Liver (tissue), 9 donors: ENCODE data around the gene SHMT2. TPM values are rescaled to one million over a fixed set of nuclear protein-coding genes. Genes with fewer than 3 reads are reported as not detected.
A peak's percentile ranks its signal among the peaks of the same experiment; 100 is the strongest.

Experiments used
- DNase-seq: peaks from one replicate; pipeline ENCODE4 v3.0.0-alpha.2; 2017; ENCODE audit warnings: low spot score
- H3K27ac ChIP-seq, 2 donors: one replicate each; pipeline ENCODE4 v1.7.0; 2013; ENCODE audit warnings: inconsistent platforms in 2 of 2, low read length in 2 of 2, control low read depth in 1 of 2, low read depth in 1 of 2, mild to moderate bottlenecking in 1 of 2
- H3K27me3 ChIP-seq, 4 donors: one replicate each; pipeline versions ENCODE4 v1.6.1 to v1.7.0; 2013; ENCODE audit warnings: low read length in 3 of 4, inconsistent platforms in 1 of 4, mild to moderate bottlenecking in 1 of 4, moderate library complexity in 1 of 4; ENCODE audit not compliant: control insufficient read depth in 4 of 4, insufficient read depth in 4 of 4
- H3K36me3 ChIP-seq, 4 donors: one replicate each; pipeline versions ENCODE4 v1.6.1 to v1.7.0; 2013; ENCODE audit warnings: low read length in 3 of 4, mild to moderate bottlenecking in 3 of 4, low read depth in 1 of 4, moderate library complexity in 1 of 4; ENCODE audit not compliant: control insufficient read depth in 4 of 4, insufficient read depth in 3 of 4
- H3K4me1 ChIP-seq, 4 donors: one replicate each; pipeline versions ENCODE4 v1.6.1 to v1.7.0; 2013; ENCODE audit warnings: low read length in 3 of 4, mild to moderate bottlenecking in 3 of 4, moderate library complexity in 1 of 4; ENCODE audit not compliant: control insufficient read depth in 4 of 4, insufficient read depth in 4 of 4
- H3K4me3 ChIP-seq, 3 donors: one replicate each; pipeline versions ENCODE4 v1.6.1 to v1.7.0; 2013; ENCODE audit warnings: low read length in 3 of 3, control low read depth in 1 of 3, low read depth in 1 of 3, mild to moderate bottlenecking in 1 of 3
- H3K9ac ChIP-seq, 2 donors: one replicate each; pipeline ENCODE4 v1.7.0; 2013; ENCODE audit warnings: low read length in 2 of 2, mild to moderate bottlenecking in 2 of 2, moderate library complexity in 2 of 2, control low read depth in 1 of 2, low read depth in 1 of 2
- H3K9me3 ChIP-seq, 4 donors: one replicate each; pipeline versions ENCODE4 v1.6.1 to v1.7.0; 2013; ENCODE audit warnings: low read length in 3 of 4; ENCODE audit not compliant: control insufficient read depth in 4 of 4
- CTCF ChIP-seq: fragments of 150-350 bp; IDR thresholded peaks from 2 replicates; pipeline ENCODE4 v1.5.1; 2017; ENCODE audit warnings: improper control_type of control experiment, low read depth, low read length; ENCODE audit not compliant: missing input control
- EGR1 ChIP-seq, 2 donors: IDR thresholded peaks; 2 replicates each; pipeline ENCODE4 v1.6.1; 2016 to 2018; ENCODE audit warnings: antibody characterized with exemption in 2 of 2, low read depth in 2 of 2
- FOXA1 ChIP-seq: IDR thresholded peaks from 2 replicates; pipeline ENCODE4 v1.6.1; 2016; ENCODE audit warnings: antibody characterized with exemption
- FOXA2 ChIP-seq: IDR thresholded peaks from 2 replicates; pipeline ENCODE4 v1.6.1; 2016; ENCODE audit warnings: antibody characterized with exemption
- GABPA ChIP-seq, 2 donors: IDR thresholded peaks in 1 of 2; conservative IDR thresholded peaks in 1 of 2; 2 replicates each; pipeline ENCODE4 v1.6.1; 2016; ENCODE audit warnings: antibody characterized with exemption in 2 of 2, mild to moderate bottlenecking in 1 of 2, moderate library complexity in 1 of 2
- HNF4G ChIP-seq: IDR thresholded peaks from 2 replicates; pipeline ENCODE4 v1.6.1; 2016; ENCODE audit warnings: antibody characterized with exemption
- JUND ChIP-seq, 2 donors: IDR thresholded peaks; 2 replicates each; pipeline ENCODE4 v1.6.1; 2016; ENCODE audit warnings: antibody characterized with exemption in 2 of 2
- NR2F2 ChIP-seq: IDR thresholded peaks from 2 replicates; pipeline ENCODE4 v1.6.1; 2016; ENCODE audit warnings: antibody characterized with exemption
- RAD21 ChIP-seq, 2 donors: IDR thresholded peaks; 2 replicates each; pipeline ENCODE4 v1.6.1; 2016; ENCODE audit warnings: antibody characterized with exemption in 2 of 2, mild to moderate bottlenecking in 2 of 2
- REST ChIP-seq: IDR thresholded peaks from 2 replicates; pipeline ENCODE4 v1.6.1; 2016; ENCODE audit warnings: antibody characterized with exemption, mild to moderate bottlenecking
- SP1 ChIP-seq: IDR thresholded peaks from 2 replicates; pipeline ENCODE4 v1.6.1; 2018; ENCODE audit warnings: antibody characterized with exemption, mild to moderate bottlenecking
- TAF1 ChIP-seq: conservative IDR thresholded peaks from 2 replicates; pipeline ENCODE4 v1.6.1; 2016; ENCODE audit warnings: antibody characterized with exemption, mild to moderate bottlenecking
- YY1 ChIP-seq: IDR thresholded peaks from 2 replicates; pipeline ENCODE4 v1.6.1; 2016; ENCODE audit warnings: antibody characterized with exemption, mild to moderate bottlenecking
- WGBS: extraction: QIAGEN DNeasy Blood & Tissue Kit; methylation state at CpG from one replicate; pipeline ENCODE4 v1.1.7; 2013; 5-methylcytosine and 5-hydroxymethylcytosine counted together
- polyA plus RNA-seq, 2 donors: library from polyadenylated mRNA; stranded (reverse) in 1 of 2; unstranded in 1 of 2; fragments of 200-250 nt in 1 of 2; fragments of >200 nt in 1 of 2; fragmentation: Nextera tagmentation in 1 of 2; extraction: Ambion mirVana in 1 of 2; gene quantifications; one replicate each; pipeline versions ENCODE4 v1.2.1 to v1.2.3, GENCODE V29; 2013 to 2015
- total RNA-seq, 2 donors: library from RNA; depleted of rRNA; stranded (reverse); fragments of >200 nt; gene quantifications; one replicate each; pipeline ENCODE4 v1.2.3, GENCODE V29; 2014
- TF ChIP-seq, protein P1 (sequence below): IDR thresholded peaks from 2 replicates; pipeline ENCODE4 v1.6.1; 2016; ENCODE audit warnings: antibody characterized with exemption
- TF ChIP-seq, protein P2 (sequence below): IDR thresholded peaks from 2 replicates; pipeline ENCODE4 v1.6.1; 2016; ENCODE audit warnings: antibody characterized with exemption
- donor health status: healthy.
- donor health status: healthy.
- donor health status: healthy.
- donor health status: healthy.
- donor health status: healthy.

The SHMT2 gene
- total and polyA plus RNA-seq, 4 donors, result 66.7 to 276 (median 179) TPM

GRCh38 chr12:57236925-57237595 is 7.5 kb downstream of the SHMT2 start:
- H3K27ac ChIP-seq, result no peak overlapping the region
- no peaks in the 10 kb centered on the region for H3K9me3 ChIP-seq
- peaks cover 10 to 17% (median 15%) of the 10 kb centered on the region in 4 donors for H3K36me3 ChIP-seq
- DNase-seq, result no peak
- H3K27me3 ChIP-seq, result peaks cover 0 to 9% (median 0%) of the 10 kb centered on the region in 4 donors
- WGBS, result 45% methylated on average over 9 of the region's 9 CpGs
- TF ChIP-seq FOXA1 (no peak), RAD21 (IDR thresholded peaks at IDR 0.05) (no peak), REST (peak; percentile 25), HNF4G (no peak), NR2F2 (no peak)
- TF ChIP-seq, protein P1, sequence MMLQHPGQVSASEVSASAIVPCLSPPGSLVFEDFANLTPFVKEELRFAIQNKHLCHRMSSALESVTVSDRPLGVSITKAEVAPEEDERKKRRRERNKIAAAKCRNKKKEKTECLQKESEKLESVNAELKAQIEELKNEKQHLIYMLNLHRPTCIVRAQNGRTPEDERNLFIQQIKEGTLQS, result no peak
- H3K4me1 ChIP-seq, result peaks cover 25 to 52% (median 44%) of the 10 kb centered on the region in 4 donors
- no peak overlapping the region for H3K9ac ChIP-seq
- H3K4me3 ChIP-seq, result no peak overlapping the region

GRCh38 chr12:57237596-57237931 is 8.1 kb downstream of the SHMT2 start:
- TF ChIP-seq GABPA (IDR thresholded peaks at IDR 0.05 in 1 of 2, conservative IDR thresholded peaks at IDR 0.05 in 1 of 2) (no peak), CTCF (no peak), HNF4G (no peak), JUND (IDR thresholded peaks at IDR 0.05) (no peak), SP1 (no peak), YY1 (no peak), TAF1 (no peak), FOXA1 (no peak), EGR1 (IDR thresholded peaks at IDR 0.05; ENCODE audit: low read depth in 2 of 2) (no peak), FOXA2 (no peak)
- TF ChIP-seq, protein P2, sequence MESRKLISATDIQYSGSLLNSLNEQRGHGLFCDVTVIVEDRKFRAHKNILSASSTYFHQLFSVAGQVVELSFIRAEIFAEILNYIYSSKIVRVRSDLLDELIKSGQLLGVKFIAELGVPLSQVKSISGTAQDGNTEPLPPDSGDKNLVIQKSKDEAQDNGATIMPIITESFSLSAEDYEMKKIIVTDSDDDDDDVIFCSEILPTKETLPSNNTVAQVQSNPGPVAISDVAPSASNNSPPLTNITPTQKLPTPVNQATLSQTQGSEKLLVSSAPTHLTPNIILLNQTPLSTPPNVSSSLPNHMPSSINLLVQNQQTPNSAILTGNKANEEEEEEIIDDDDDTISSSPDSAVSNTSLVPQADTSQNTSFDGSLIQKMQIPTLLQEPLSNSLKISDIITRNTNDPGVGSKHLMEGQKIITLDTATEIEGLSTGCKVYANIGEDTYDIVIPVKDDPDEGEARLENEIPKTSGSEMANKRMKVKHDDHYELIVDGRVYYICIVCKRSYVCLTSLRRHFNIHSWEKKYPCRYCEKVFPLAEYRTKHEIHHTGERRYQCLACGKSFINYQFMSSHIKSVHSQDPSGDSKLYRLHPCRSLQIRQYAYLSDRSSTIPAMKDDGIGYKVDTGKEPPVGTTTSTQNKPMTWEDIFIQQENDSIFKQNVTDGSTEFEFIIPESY, result no peak
- TF ChIP-seq, protein P1, result no peak
- peaks cover 0 to 11% (median 0%) of the 10 kb centered on the region in 4 donors for H3K27me3 ChIP-seq
- no peaks in the 10 kb centered on the region for H3K9me3 ChIP-seq
- DNase-seq, result no peak
- H3K36me3 ChIP-seq, result peaks cover 8 to 16% (median 13%) of the 10 kb centered on the region in 4 donors
- H3K4me1 ChIP-seq, result peaks cover 23 to 52% (median 41%) of the 10 kb centered on the region in 4 donors
- H3K4me3 ChIP-seq, result no peak overlapping the region
- no peak overlapping the region for H3K27ac ChIP-seq
- H3K9ac ChIP-seq, result no peak overlapping the region
- 54% methylated on average over 5 of the region's 5 CpGs for WGBS
